OCI-LY3 (cell line): ENCODE results near the gene STAT4.

Experiments used
- H2AFZ ChIP-seq: fragments of 200-600, 300-600 bp; shearing (Covaris generic); 2 replicates; pipeline ENCODE4 v1.6.0; 2014; ENCODE audit warnings: antibody characterized with exemption, low read depth, low read length
- H3K27ac ChIP-seq: fragments of 200-600, 300-600 bp; sonication (generic); 2 replicates; pipeline ENCODE4 v1.5.1; 2014; ENCODE audit warnings: mild to moderate bottlenecking, low read length, moderate library complexity, mixed read lengths
- H3K27me3 ChIP-seq: fragments of 200-600, 300-600 bp; sonication (generic); 2 replicates; pipeline ENCODE4 v1.6.1; 2014; ENCODE audit warnings: low read depth, low read length, mixed read lengths
- H3K36me3 ChIP-seq: fragments of 200-600, 300-600 bp; sonication (generic); replicated peaks from 2 replicates; pipeline ENCODE3; 2014; ENCODE audit warnings: low read depth, low read length, mixed read lengths
- H3K4me1 ChIP-seq: fragments of 300-600, 200-600 bp; sonication (generic); 2 replicates; pipeline ENCODE4 v1.6.1; 2014; ENCODE audit warnings: low read length, mixed read lengths
- H3K4me2 ChIP-seq: fragments of 200-600, 300-600 bp; sonication (generic); 2 replicates; pipeline ENCODE4 v1.6.1; 2014; ENCODE audit warnings: low read length, mixed read lengths
- H3K4me3 ChIP-seq: fragments of 300-600, 200-600 bp; sonication (generic); 2 replicates; pipeline ENCODE4 v1.5.1; 2014; ENCODE audit warnings: antibody characterized with exemption, mild to moderate bottlenecking, low read length, moderate library complexity
- H3K79me2 ChIP-seq: fragments of 300-600, 200-600 bp; shearing (Covaris generic); 2 replicates; pipeline ENCODE4 v1.6.1; 2014; ENCODE audit warnings: mild to moderate bottlenecking, low read length, mixed read lengths
- H3K9ac ChIP-seq: fragments of 300-600, 200-600 bp; shearing (Covaris generic); 2 replicates; pipeline ENCODE4 v1.6.0; 2014; ENCODE audit warnings: mild to moderate bottlenecking, low read length, moderate library complexity
- H3K9me3 ChIP-seq: fragments of 200-600, 300-600 bp; shearing (Covaris generic); 2 replicates; pipeline ENCODE4 v1.6.1; 2014; ENCODE audit warnings: low read length, mixed read lengths; ENCODE audit not compliant: insufficient read depth
- H4K20me1 ChIP-seq: fragments of 200-600, 300-600 bp; sonication (generic); 2 replicates; pipeline ENCODE4 v1.6.1; 2016; ENCODE audit warnings: low read length, mixed read lengths; ENCODE audit not compliant: insufficient read depth
- CTCF ChIP-seq: fragments of 200-600, 300-600 bp; sonication (generic); IDR thresholded peaks from 2 replicates; pipeline ENCODE4 v1.5.1; 2014; ENCODE audit warnings: antibody characterized with exemption, low read length, low read depth
- EZH2phosphoT487 ChIP-seq: fragments of 200-600 bp; shearing (Covaris generic); IDR thresholded peaks from 2 replicates; pipeline ENCODE4 v1.6.1; 2018; ENCODE audit warnings: antibody characterized with exemption, mixed run types, low read depth

STAT4 gene

GRCh38 chr2:190979906-190980629 lies 170.7 kb downstream of the STAT4 start:
- no peak overlapping the region for H2AFZ ChIP-seq
- H4K20me1 ChIP-seq, result no peaks in the 10 kb centered on the region
- H3K27me3 ChIP-seq, result no peaks in the 10 kb centered on the region
- H3K4me2 ChIP-seq, result no peak overlapping the region
- peaks cover 19% of the 10 kb centered on the region for H3K4me1 ChIP-seq
- no peak overlapping the region for H3K4me3 ChIP-seq
- H3K9ac ChIP-seq, result no peak overlapping the region
- H3K79me2 ChIP-seq, result no peaks in the 10 kb centered on the region
- H3K27ac ChIP-seq, result no peak overlapping the region
- no peak for TF ChIP-seq CTCF
- TF ChIP-seq EZH2phosphoT487, result no peak
- H3K9me3 ChIP-seq, result no peaks in the 10 kb centered on the region
- peaks cover 64% of the 10 kb centered on the region for H3K36me3 ChIP-seq
